Measurements from ENCODE around the gene LRRC74B. TPM values are rescaled to one million over a fixed set of nuclear protein-coding genes. Genes with fewer than 3 reads are reported as not detected.

The LRRC74B gene
- total and polyA plus RNA-seq, 2 donors (not counting 1 experiment from before 2014, with no cell fraction given) = not detected

DNA sequence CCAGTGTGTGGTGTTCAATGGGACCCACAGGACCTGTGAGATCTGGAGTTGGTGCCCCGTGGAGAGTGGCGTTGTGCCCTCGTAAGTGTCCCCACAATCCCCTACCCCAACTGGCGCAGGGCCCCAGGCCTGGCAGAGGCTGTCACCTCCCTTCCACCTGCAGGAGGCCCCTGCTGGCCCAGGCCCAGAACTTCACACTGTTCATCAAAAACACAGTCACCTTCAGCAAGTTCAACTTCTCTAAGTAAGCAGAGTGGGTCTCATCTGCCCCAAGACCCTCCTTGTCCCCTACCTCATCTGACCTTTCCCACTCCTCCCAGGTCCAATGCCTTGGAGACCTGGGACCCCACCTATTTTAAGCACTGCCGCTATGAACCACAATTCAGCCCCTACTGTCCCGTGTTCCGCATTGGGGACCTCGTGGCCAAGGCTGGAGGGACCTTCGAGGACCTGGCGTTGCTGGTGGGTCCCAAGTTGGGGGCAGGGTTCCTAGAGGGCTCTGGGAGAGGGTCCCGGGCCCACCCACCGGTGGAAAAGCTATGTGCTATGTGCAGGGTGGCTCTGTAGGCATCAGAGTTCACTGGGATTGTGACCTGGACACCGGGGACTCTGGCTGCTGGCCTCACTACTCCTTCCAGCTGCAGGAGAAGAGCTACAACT lies 22.7 kb upstream of the LRRC74B start:
- Histone ChIP-seq H3K9me3 (ENCODE audit: control insufficient read depth, insufficient read depth, low read depth, low read length) (no peaks in the 10 kb centered on the region), H3K36me3 (ENCODE audit: control insufficient read depth, insufficient read depth, low read length) (no peaks in the 10 kb centered on the region), H3K27me3 (ENCODE audit: control insufficient read depth, insufficient read depth, low read length) (peaks cover 1% of the 10 kb centered on the region), H3K4me2 (ENCODE audit: extremely low read depth, insufficient read depth, low read length) (no peak overlapping the region), H3K4me1 (ENCODE audit: control insufficient read depth, extremely low read depth, insufficient read depth, low read length) (peaks cover 9% of the 10 kb centered on the region), H3K27ac (ENCODE audit: insufficient read depth, low read length) (no peak overlapping the region), H3K4me3 (replicated peaks in 1 of 4; ENCODE audit: control extremely low read depth in 1 of 4, insufficient read depth in 1 of 4, low read depth in 3 of 4, low read length in 4 of 4) (no peak overlapping the region), H2AFZ (ENCODE audit: low read length) (no peak overlapping the region), H3K79me2 (ENCODE audit: control insufficient read depth, insufficient read depth, low read length) (no peaks in the 10 kb centered on the region), H3K9ac (ENCODE audit: insufficient read depth, low read length) (no peak overlapping the region), H4K20me1 (ENCODE audit: control insufficient read depth, extremely low read depth, insufficient read depth, low read length) (no peaks in the 10 kb centered on the region)
- no peak for TF ChIP-seq EZH2 (IDR thresholded peaks at IDR 0.05; ENCODE audit: low read length, missing control alignments)
- TF ChIP-seq, protein P1, sequence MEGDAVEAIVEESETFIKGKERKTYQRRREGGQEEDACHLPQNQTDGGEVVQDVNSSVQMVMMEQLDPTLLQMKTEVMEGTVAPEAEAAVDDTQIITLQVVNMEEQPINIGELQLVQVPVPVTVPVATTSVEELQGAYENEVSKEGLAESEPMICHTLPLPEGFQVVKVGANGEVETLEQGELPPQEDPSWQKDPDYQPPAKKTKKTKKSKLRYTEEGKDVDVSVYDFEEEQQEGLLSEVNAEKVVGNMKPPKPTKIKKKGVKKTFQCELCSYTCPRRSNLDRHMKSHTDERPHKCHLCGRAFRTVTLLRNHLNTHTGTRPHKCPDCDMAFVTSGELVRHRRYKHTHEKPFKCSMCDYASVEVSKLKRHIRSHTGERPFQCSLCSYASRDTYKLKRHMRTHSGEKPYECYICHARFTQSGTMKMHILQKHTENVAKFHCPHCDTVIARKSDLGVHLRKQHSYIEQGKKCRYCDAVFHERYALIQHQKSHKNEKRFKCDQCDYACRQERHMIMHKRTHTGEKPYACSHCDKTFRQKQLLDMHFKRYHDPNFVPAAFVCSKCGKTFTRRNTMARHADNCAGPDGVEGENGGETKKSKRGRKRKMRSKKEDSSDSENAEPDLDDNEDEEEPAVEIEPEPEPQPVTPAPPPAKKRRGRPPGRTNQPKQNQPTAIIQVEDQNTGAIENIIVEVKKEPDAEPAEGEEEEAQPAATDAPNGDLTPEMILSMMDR (conservative IDR thresholded peaks at IDR 0.05 in 1 of 2, IDR thresholded peaks at IDR 0.05 in 1 of 2; ENCODE audit: low read depth in 1 of 2, low read length in 2 of 2) = no peak
- no peak for DNase-seq (ENCODE audit: low read depth in 2 of 2)

DNA sequence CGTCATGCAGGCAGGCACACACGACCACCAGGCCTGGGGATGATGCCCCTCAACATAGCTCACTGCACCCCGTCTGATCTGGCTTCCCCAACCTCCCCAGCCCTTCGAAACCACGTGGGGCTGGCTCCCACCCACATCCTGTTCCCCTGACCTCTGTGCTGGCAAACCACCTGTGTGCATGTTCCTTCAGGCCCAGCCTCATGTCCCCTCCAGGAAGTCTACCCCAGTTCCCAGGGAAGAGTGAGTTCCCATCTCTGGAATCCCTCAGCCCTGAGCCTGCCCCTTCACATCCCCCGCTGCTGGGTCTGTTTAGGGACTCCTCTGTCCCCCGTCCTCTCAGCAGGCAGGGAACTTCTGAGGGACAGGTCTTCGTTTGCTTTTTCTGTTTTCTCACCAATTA lies 20.5 kb upstream of the LRRC74B start:
- Histone ChIP-seq H3K27me3 (ENCODE audit: control insufficient read depth, insufficient read depth, low read length) (peaks cover 2% of the 10 kb centered on the region), H3K4me1 (ENCODE audit: control insufficient read depth, extremely low read depth, insufficient read depth, low read length) (peaks cover 9% of the 10 kb centered on the region), H3K36me3 (ENCODE audit: control insufficient read depth, insufficient read depth, low read length) (no peaks in the 10 kb centered on the region), H2AFZ (ENCODE audit: low read length) (no peak overlapping the region), H3K9ac (ENCODE audit: insufficient read depth, low read length) (no peak overlapping the region), H3K27ac (ENCODE audit: insufficient read depth, low read length) (no peak overlapping the region), H3K4me2 (ENCODE audit: extremely low read depth, insufficient read depth, low read length) (no peak overlapping the region), H3K9me3 (ENCODE audit: control insufficient read depth, insufficient read depth, low read depth, low read length) (no peaks in the 10 kb centered on the region), H3K4me3 (replicated peaks in 1 of 4; ENCODE audit: control extremely low read depth in 1 of 4, insufficient read depth in 1 of 4, low read depth in 3 of 4, low read length in 4 of 4) (no peak overlapping the region), H4K20me1 (ENCODE audit: control insufficient read depth, extremely low read depth, insufficient read depth, low read length) (no peaks in the 10 kb centered on the region), H3K79me2 (ENCODE audit: control insufficient read depth, insufficient read depth, low read length) (no peaks in the 10 kb centered on the region)
- DNase-seq (ENCODE audit: low read depth in 2 of 2) = no peak
- no peak for TF ChIP-seq EZH2 (IDR thresholded peaks at IDR 0.05; ENCODE audit: low read length, missing control alignments)

DNA sequence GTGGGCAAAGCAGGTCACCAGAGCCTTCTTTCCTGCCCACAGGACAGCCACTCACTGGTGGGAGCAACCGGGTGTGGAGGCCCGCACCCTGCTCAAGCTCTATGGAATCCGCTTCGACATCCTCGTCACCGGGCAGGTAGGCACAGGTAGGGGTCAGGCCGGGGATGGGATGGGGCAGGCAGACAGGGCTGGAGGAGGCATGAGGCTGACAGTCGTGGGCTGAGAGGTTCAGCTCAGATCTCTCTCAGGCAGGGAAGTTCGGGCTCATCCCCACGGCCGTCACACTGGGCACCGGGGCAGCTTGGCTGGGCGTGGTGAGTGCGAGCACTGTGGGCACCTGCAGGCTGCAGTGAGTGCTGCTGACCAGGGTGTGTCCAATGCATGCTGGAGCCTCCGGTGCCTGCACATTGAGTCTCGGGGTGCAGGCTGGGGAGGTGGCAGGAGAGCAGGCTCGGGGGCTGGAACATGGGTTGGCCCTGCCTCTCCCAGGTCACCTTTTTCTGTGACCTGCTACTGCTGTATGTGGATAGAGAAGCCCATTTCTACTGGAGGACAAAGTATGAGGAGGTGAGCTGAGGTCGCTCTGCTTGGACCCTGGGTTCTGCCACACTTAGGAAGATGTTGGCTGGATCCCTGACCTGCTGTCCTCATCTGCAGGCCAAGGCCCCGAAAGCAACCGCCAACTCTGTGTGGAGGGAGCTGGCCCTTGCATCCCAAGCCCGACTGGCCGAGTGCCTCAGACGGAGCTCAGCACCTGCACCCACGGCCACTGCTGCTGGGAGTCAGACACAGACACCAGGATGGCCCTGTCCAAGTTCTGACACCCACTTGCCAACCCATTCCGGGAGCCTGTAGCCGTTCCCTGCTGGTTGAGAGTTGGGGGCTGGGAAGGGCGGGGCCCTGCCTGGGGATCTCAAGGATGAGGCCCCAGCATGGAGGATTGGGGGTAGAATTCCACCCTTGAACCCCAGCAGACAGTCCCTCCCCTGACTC lies 19.7 kb upstream of the LRRC74B start:
- Histone ChIP-seq H3K4me3 (replicated peaks in 1 of 4; ENCODE audit: control extremely low read depth in 1 of 4, insufficient read depth in 1 of 4, low read depth in 3 of 4, low read length in 4 of 4) (no peak overlapping the region), H3K27me3 (ENCODE audit: control insufficient read depth, insufficient read depth, low read length) (peaks cover 7% of the 10 kb centered on the region), H3K36me3 (ENCODE audit: control insufficient read depth, insufficient read depth, low read length) (no peaks in the 10 kb centered on the region), H4K20me1 (ENCODE audit: control insufficient read depth, extremely low read depth, insufficient read depth, low read length) (no peaks in the 10 kb centered on the region), H3K27ac (ENCODE audit: insufficient read depth, low read length) (no peak overlapping the region), H2AFZ (ENCODE audit: low read length) (no peak overlapping the region), H3K9me3 (ENCODE audit: control insufficient read depth, insufficient read depth, low read depth, low read length) (no peaks in the 10 kb centered on the region), H3K4me2 (ENCODE audit: extremely low read depth, insufficient read depth, low read length) (no peak overlapping the region), H3K4me1 (ENCODE audit: control insufficient read depth, extremely low read depth, insufficient read depth, low read length) (peaks cover 9% of the 10 kb centered on the region), H3K79me2 (ENCODE audit: control insufficient read depth, insufficient read depth, low read length) (no peaks in the 10 kb centered on the region), H3K9ac (ENCODE audit: insufficient read depth, low read length) (no peak overlapping the region)
- DNase-seq (ENCODE audit: low read depth in 2 of 2) = no peak
- TF ChIP-seq, protein P1 (conservative IDR thresholded peaks at IDR 0.05 in 1 of 2, IDR thresholded peaks at IDR 0.05 in 1 of 2; ENCODE audit: low read depth in 1 of 2, low read length in 2 of 2) = no peak
- TF ChIP-seq EZH2 (IDR thresholded peaks at IDR 0.05; ENCODE audit: low read length, missing control alignments) = no peak

Measured in fibroblast of lung (primary cell).